Activated T-cell treated with anti-CD3 and anti-CD28 coated beads, Interleukin-2, amount 50 U/mL, for 72 hours (primary cell): Measurements from ENCODE around the gene FRY. TPM values are rescaled to one million over a fixed set of nuclear protein-coding genes. Genes with fewer than 3 reads are reported as not detected.

Experiments used
- ATAC-seq, 2 donors: fragments of 150-1000 bp; cut with Tn5 transposase; replicated peaks in 1 of 2; 2 replicates each; pipeline ENCODE4 v1.10.0; 2021; ENCODE audit warnings: moderate library complexity in 2 of 2, mild to moderate bottlenecking in 1 of 2
- DNase-seq, 2 donors: peaks; one replicate each; pipeline ENCODE4 v3.0.0; 2021 to 2022; ENCODE audit warnings: mixed read lengths in 1 of 2
- H3K27ac Mint-ChIP-seq: one replicate; pipeline ENCODE4 v1.8.0; 2022; ENCODE audit warnings: mild to moderate bottlenecking, moderate library complexity, mixed read lengths
- H3K27me3 Mint-ChIP-seq: one replicate; pipeline ENCODE4 v1.8.0; 2022; ENCODE audit warnings: low read depth, mixed read lengths
- H3K36me3 Mint-ChIP-seq, 2 donors: one replicate each; pipeline ENCODE4 v1.8.0; 2022; ENCODE audit warnings: mixed read lengths in 2 of 2, mild to moderate bottlenecking in 1 of 2; ENCODE audit not compliant: insufficient read depth in 2 of 2
- H3K4me1 Mint-ChIP-seq: one replicate; pipeline ENCODE4 v1.8.0; 2022; ENCODE audit warnings: low read depth, mixed read lengths
- H3K4me3 Mint-ChIP-seq, 2 donors: one replicate each; pipeline ENCODE4 v1.8.0; 2022; ENCODE audit warnings: mild to moderate bottlenecking in 2 of 2, mixed read lengths in 2 of 2, moderate library complexity in 2 of 2
- H3K9me3 Mint-ChIP-seq, 2 donors: one replicate each; pipeline ENCODE4 v1.8.0; 2022; ENCODE audit warnings: mixed read lengths in 2 of 2
- total RNA-seq, 2 donors: library from RNA; stranded (reverse); gene quantifications; one replicate each; pipeline ENCODE4 v1.2.3, GENCODE V29; 2022

The FRY gene
- total RNA-seq, 2 donors from 2014 or later: 6.5 to 7.6 TPM

DNA sequence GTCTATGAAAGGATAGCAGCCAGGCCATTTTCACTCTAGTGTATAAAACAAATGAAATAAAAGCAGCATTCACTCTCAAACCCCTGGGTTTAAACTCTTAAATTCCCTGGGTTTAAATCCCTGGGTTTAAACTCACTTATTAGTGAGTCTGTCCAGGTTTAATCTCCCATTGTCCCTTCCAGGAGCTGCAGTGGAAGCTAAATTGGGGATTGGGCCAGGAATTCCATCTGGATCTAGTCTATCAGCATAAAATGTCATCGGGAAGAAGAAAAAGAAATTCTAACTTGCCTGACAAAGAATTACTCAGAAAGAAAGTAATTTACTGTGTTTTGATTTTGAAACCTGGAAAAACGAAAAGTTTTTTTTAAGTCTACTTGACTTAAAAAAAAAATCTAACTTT lies 54.8 kb downstream of the FRY start:
- Mint-ChIP-seq H3K9me3 (no peaks in the 10 kb centered on the region), H3K27ac (no peak overlapping the region), H3K27me3 (no peaks in the 10 kb centered on the region), H3K4me3 (no peak overlapping the region), H3K36me3 (no peaks in the 10 kb centered on the region), H3K4me1 (no peaks in the 10 kb centered on the region)
- ATAC-seq (no peak), DNase-seq (no peak)

DNA sequence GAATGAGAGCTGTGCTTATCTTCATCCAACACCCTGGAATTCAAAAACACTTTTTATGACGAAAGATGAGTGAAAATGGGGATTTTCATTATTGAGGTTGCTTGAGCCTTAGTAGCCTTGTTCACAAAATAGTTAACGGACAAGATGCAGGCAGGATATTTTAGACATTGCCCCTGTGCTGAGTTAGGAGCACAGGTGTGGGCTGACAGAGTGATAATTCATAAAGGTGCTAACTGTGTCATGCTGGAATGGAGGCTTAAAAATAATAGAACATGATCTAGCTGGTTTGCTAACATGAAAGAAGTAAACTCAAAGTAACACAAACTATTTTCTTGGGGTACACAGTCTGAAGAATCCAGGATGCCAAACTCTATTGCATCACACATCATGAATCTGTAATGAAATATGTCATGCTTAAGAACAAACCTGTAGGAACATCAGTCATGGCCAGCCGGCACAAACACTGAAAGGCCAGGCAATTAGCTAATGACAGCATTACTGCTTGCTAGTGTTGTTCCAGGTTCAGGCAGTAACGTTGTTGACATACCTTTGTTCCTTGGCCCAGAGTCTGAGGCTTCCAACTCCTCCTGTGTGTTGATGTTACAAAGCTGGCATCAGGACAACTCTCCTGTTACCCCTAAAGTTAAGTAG lies 55.3 kb downstream of the FRY start:
- H3K9me3 Mint-ChIP-seq: no peaks in the 10 kb centered on the region
- no peaks in the 10 kb centered on the region for H3K27me3 Mint-ChIP-seq
- no peak for ATAC-seq
- H3K36me3 Mint-ChIP-seq: no peaks in the 10 kb centered on the region
- no peak for DNase-seq
- no peaks in the 10 kb centered on the region for H3K4me1 Mint-ChIP-seq
- no peak overlapping the region for H3K4me3 Mint-ChIP-seq
- H3K27ac Mint-ChIP-seq: no peak overlapping the region

DNA sequence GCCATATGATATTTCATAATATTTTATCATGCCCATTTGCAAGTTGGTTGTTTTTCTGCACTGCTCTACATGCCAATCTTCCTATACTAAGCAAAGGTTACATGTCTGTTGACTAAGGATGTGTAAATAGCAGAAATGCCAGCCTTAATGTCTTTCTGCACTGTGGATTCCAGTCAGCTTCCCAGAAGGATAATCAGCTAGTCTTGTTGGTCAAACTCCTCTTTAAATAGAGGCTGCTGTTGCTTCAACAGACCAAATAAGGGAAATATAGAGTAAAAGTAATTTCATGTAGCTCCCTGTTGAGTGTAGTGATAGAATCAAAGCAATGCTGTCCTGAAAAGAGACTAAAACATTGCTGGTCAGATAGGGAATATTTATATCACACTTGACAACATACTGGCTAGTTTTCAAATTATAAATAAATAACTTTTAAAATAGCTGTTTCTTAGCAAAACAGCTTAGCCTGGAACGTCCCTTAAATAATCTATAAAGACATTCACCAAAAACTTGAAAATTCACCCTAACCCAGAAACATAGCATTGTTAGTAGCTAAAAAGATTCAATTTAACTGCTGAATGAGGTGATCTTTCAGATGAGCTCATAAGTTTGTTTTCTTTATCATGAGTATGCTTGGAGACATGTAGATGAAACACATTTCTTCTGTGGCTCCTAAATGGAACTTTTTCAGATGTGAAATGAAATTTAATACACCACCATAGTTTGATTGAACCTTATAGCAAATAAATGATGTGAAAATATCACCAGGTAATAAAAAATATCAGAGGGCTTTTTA lies 56.6 kb downstream of the FRY start:
- H3K4me3 Mint-ChIP-seq: no peak overlapping the region
- no peak overlapping the region for H3K27ac Mint-ChIP-seq
- no peaks in the 10 kb centered on the region for H3K9me3 Mint-ChIP-seq
- ATAC-seq (no peak), DNase-seq (no peak)
- no peaks in the 10 kb centered on the region for H3K36me3 Mint-ChIP-seq
- H3K27me3 Mint-ChIP-seq: no peaks in the 10 kb centered on the region
- no peaks in the 10 kb centered on the region for H3K4me1 Mint-ChIP-seq

DNA sequence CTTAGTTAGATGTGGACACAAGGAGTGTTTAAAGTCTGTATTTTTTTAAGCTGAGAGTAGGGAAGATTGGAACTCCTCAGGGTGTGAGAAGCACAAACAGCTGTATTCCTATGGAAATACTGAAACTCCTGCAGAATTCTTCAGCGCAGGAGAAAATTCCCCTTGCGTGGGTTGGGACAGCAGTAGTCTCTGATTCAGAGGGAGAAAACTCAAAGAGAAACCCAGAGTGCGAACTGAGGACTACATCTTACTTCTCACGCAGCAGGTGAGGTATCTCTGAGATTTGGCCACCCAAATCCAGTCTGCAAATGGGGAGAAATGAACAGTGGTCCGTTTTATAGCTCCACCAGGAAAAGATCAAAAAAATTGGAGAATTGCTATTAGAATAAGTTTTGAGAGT lies 60.9 kb downstream of the FRY start:
- H3K4me1 Mint-ChIP-seq: no peaks in the 10 kb centered on the region
- no peak overlapping the region for H3K4me3 Mint-ChIP-seq
- DNase-seq (no peak), ATAC-seq (no peak)
- no peaks in the 10 kb centered on the region for H3K36me3 Mint-ChIP-seq
- H3K27me3 Mint-ChIP-seq: no peaks in the 10 kb centered on the region
- H3K27ac Mint-ChIP-seq: no peak overlapping the region
- no peaks in the 10 kb centered on the region for H3K9me3 Mint-ChIP-seq

DNA sequence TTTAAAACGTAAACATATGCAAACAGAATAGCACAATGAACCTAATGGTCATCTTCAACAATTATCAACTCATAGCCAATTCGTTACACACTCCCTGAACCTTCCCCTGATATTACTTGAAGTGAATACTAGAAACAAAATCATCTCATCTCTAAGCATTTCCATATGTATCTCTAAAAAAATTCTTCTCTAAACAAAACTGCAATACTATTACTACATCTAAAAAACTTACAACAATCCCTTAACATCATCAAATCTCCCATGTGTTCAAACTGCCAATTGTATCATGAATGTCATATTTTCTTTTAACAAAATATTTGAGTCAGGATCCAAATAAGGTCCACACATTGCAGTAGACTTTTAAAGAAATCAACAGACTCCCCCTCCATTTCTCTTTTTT lies 61.4 kb downstream of the FRY start:
- no peaks in the 10 kb centered on the region for H3K36me3 Mint-ChIP-seq
- DNase-seq (no peak), ATAC-seq (no peak)
- no peak overlapping the region for H3K27ac Mint-ChIP-seq
- no peaks in the 10 kb centered on the region for H3K27me3 Mint-ChIP-seq
- no peaks in the 10 kb centered on the region for H3K4me1 Mint-ChIP-seq
- H3K4me3 Mint-ChIP-seq: no peak overlapping the region
- H3K9me3 Mint-ChIP-seq: no peaks in the 10 kb centered on the region

DNA sequence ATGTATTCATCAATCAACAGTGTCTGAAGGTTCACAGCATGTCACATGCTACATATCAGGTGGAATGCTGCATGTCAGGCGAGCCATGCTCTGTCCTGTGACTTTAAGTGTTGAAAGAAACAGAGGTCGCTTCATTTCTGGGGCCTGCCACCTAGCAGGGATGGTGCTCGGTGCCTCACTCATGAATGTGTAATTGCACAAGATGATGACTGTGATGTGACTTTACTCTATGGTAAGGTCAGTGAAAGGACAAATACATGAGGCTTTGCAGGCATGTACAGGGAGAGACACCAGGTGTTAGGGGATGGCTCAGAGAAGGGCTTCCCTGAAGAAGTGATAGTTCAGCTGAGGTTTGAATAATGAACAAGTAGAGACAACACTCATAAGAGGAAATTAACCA lies 66.7 kb downstream of the FRY start:
- Mint-ChIP-seq H3K36me3 (no peaks in the 10 kb centered on the region), H3K4me3 (no peak overlapping the region), H3K4me1 (no peaks in the 10 kb centered on the region), H3K27me3 (no peaks in the 10 kb centered on the region), H3K27ac (no peak overlapping the region), H3K9me3 (no peaks in the 10 kb centered on the region)
- ATAC-seq (peak in 1 of 2 donors; percentile 30), DNase-seq (no peak)

DNA sequence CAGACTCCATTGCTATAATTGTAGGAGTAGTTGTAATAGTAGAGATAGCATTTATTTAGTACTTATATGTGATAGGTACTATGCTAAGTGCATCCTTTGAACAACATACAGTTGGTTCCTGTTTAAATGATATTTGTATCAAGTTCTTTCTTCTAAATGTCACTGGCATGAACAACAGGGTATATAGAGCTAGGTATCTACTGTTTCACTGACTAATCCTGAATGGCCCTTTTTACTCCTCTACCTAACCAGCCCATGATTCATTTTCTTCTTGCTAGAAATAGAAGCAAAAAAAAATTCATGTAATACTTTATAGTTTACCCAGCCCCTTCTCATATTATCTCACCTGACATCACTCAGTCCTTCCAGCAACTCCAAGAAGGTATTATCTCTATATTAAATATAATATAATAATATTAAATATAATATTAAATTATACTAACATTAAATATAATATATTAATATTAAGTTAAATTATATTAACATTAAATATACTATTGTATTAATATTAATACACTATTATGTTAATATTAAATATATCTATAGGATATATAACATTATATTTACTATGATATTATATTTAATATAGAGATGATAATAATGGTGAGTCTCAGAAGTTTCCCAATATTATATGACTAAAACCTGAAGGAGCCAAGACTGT lies 74.2 kb downstream of the FRY start:
- no peaks in the 10 kb centered on the region for H3K4me1 Mint-ChIP-seq

DNA sequence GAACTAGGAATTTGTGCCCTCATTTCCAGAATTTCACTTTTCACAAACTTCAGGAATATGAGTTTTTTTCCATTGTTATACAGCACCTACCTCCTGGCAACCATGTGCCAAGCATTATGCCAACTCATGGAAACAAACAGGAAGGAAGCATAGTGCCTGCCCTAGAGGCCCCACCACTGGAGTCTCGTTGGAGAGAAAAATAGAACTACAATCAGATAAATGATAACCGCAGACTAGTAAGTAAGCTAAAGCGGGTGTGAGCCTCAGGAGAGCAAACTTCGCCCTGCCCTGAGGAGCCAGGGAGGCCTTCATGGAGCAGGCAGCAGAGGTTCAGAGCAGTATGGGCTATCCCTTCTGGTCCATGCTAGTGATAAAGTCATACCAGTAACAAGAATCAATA lies 75.9 kb downstream of the FRY start:
- DNase-seq: no peak
- Mint-ChIP-seq H3K9me3 (no peaks in the 10 kb centered on the region), H3K27ac (no peak overlapping the region), H3K4me3 (no peak overlapping the region), H3K4me1 (no peaks in the 10 kb centered on the region), H3K36me3 (peaks cover 0 to 3% of the 10 kb centered on the region in 2 donors), H3K27me3 (no peaks in the 10 kb centered on the region)
- ATAC-seq: no peak

More for the DNA sequence above, 74.2 kb downstream of the FRY start:
- H3K9me3 Mint-ChIP-seq: no peaks in the 10 kb centered on the region
- H3K4me3 Mint-ChIP-seq: no peak overlapping the region
- DNase-seq: no peak
- peaks cover 0 to 3% of the 10 kb centered on the region in 2 donors for H3K36me3 Mint-ChIP-seq
- no peaks in the 10 kb centered on the region for H3K27me3 Mint-ChIP-seq
- ATAC-seq: peak in 1 of 2 donors; percentile 51
- H3K27ac Mint-ChIP-seq: no peak overlapping the region

DNA sequence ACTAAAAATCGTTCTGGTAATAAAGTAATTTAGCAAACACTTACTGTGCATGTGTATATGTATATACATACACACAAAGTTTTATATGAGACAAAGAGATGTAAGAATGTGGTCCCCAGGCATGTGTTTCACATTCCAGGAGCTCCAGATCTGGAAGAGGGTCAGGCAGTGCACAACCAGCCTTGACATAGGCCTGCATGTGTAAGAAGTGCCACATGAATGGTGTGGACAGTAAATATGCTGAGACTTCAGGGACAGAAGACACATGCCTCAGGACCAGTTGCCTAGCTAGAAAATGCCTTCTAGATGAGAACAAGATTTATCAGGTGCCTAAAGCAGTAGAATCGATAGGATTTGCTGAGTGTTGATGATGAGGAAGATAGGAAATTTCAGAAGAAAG lies 76.4 kb downstream of the FRY start:
- no peaks in the 10 kb centered on the region for H3K9me3 Mint-ChIP-seq
- H3K27me3 Mint-ChIP-seq: no peaks in the 10 kb centered on the region
- H3K4me3 Mint-ChIP-seq: no peak overlapping the region
- H3K4me1 Mint-ChIP-seq: no peaks in the 10 kb centered on the region
- H3K36me3 Mint-ChIP-seq: peaks cover 0 to 3% of the 10 kb centered on the region in 2 donors
- DNase-seq (no peak), ATAC-seq (no peak)
- H3K27ac Mint-ChIP-seq: no peak overlapping the region

DNA sequence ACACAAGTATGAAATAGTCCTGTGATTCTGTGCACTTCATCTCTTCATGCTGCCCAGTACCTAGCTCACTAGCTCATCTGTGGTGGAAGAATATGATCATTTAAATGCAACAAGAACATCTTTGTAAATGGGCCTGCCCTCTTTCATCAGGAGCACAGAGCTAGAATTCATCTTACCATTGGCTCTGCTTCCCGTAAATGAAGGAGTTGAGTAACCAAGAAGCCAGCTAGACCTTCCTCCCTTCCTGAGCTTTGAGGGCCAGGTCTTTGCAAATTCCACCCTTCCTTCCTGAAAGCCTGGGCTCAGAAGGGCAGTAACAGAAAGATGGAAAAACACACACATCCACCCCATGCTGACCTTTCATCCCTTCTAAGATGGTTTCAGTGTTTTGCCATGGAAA lies 82.0 kb downstream of the FRY start:
- H3K4me1 Mint-ChIP-seq: peaks cover 20% of the 10 kb centered on the region
- no peak for DNase-seq
- no peaks in the 10 kb centered on the region for H3K36me3 Mint-ChIP-seq
- H3K4me3 Mint-ChIP-seq: no peak overlapping the region
- no peaks in the 10 kb centered on the region for H3K9me3 Mint-ChIP-seq
- no peak overlapping the region for H3K27ac Mint-ChIP-seq
- ATAC-seq: no peak
- H3K27me3 Mint-ChIP-seq: no peaks in the 10 kb centered on the region

DNA sequence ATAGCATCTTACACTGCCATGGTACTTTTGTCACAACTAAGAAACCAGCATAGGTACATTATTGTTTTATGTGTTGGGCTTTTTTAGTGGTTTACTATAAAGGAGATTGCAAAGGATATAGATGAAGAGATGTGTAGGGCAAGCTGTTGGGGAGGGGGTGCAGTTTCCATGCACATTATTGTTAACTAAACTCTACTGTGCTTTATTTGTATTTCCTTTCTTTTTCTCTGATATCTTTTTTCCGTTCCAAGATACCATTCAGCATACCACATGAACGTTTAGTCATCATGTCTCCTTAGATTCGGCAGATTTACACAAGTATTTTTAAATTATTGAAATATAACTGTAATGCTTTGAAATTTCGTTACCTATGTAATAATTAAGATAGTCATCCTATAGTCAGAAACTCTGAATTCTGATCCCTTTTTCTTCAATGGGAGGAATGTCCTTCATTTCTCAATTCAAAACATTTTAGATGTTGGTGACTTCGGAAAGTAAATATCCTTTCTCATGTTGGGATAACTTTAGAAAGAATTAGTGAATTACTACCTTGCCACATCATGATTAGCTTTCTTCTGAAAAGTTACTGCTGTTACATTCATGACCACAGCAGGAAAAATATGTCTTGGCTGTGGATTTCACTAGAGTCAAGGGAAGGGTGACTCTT lies 82.8 kb downstream of the FRY start:
- no peak overlapping the region for H3K27ac Mint-ChIP-seq
- ATAC-seq (no peak), DNase-seq (no peak)
- peaks cover 20% of the 10 kb centered on the region for H3K4me1 Mint-ChIP-seq
- no peaks in the 10 kb centered on the region for H3K36me3 Mint-ChIP-seq
- no peaks in the 10 kb centered on the region for H3K27me3 Mint-ChIP-seq
- H3K4me3 Mint-ChIP-seq: no peak overlapping the region
- H3K9me3 Mint-ChIP-seq: no peaks in the 10 kb centered on the region

DNA sequence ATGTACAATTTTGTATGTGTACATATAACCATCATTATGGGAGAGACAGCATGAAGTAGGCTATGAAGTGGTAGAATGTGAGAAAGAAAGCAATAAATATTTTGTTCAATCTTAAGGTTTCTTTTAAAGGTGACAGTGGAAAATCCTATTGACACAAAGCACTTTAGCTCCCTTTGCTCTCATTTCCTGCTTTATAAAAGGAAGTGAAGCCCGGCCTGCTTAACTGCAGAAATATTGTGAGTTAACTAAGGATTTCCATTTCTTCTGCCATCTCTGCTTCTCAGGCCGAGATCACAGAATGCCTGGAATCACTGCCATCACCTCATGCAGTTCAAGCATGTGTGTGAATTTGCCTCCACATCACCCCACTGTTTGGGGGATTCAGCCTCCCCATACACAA lies 83.5 kb downstream of the FRY start:
- ATAC-seq (no peak), DNase-seq (no peak)
- Mint-ChIP-seq H3K36me3 (no peaks in the 10 kb centered on the region), H3K9me3 (no peaks in the 10 kb centered on the region), H3K4me3 (peak overlapping the region in 1 of 2 donors; percentile 41), H3K4me1 (peaks cover 20% of the 10 kb centered on the region), H3K27me3 (no peaks in the 10 kb centered on the region), H3K27ac (peak overlapping the region; percentile 0)

DNA sequence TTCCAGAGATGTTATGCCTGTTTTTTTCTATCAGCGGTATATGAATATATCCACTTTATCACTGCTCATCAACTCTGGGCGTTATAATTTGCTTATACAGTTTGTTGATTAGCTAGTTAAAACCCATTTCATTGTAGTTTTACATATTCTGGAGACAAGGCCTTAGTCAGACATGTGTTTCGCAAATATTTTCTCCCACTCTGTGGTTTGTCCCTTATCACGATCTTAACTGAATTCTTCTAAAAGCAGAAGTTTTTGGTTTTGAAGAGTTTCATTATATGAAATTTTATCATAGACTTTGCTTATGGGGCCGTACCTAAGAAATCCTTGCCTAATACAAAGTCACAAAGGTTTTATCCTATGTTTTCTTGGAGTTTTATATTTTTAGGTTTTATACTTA lies 84.6 kb downstream of the FRY start:
- H3K4me3 Mint-ChIP-seq: no peak overlapping the region

More for the DNA sequence above, 84.6 kb downstream of the FRY start:
- DNase-seq (no peak), ATAC-seq (no peak)
- Mint-ChIP-seq H3K4me1 (peaks cover 20% of the 10 kb centered on the region), H3K36me3 (peaks cover 0 to 2% of the 10 kb centered on the region in 2 donors), H3K27ac (no peak overlapping the region), H3K9me3 (peaks cover 0 to under 1% of the 10 kb centered on the region in 2 donors), H3K27me3 (no peaks in the 10 kb centered on the region)
